Activated CD8-positive, alpha-beta memory T cell treated with anti-CD3 and anti-CD28 coated beads, Interleukin-2, amount 10 ng/mL, durations not matched to agents 7 days and 5 days (primary cell): ENCODE measurements around the gene CEP72. TPM values are rescaled to one million over a fixed set of nuclear protein-coding genes. Genes with fewer than 3 reads are reported as not detected.

Experiments
- ATAC-seq: fragments of 150-1000 bp; cut with Tn5 transposase; one replicate; pipeline ENCODE4 v1.10.0; 2021; ENCODE audit warnings: moderate library complexity
- CTCF ChIA-PET: fragments of 350-600 bp; sonication (Branson Sonifier 250); formaldehyde crosslinking; loops from one replicate; lab custom pipeline; 2021; ENCODE audit warnings: antibody characterized with exemption; lab: Charles Lee
- DNase-seq: peaks from one replicate; pipeline ENCODE4 v3.0.0-alpha.2; 2020
- H3K27ac Mint-ChIP-seq: one replicate; pipeline ENCODE4 v1.8.0; 2021; ENCODE audit warnings: mild to moderate bottlenecking, mixed read lengths
- H3K27me3 Mint-ChIP-seq: one replicate; pipeline ENCODE4 v1.8.0; 2021; ENCODE audit warnings: mixed read lengths
- H3K36me3 Mint-ChIP-seq: one replicate; pipeline ENCODE4 v1.8.0; 2021; ENCODE audit warnings: mild to moderate bottlenecking, mixed read lengths
- H3K4me1 Mint-ChIP-seq: one replicate; pipeline ENCODE4 v1.8.0; 2021; ENCODE audit warnings: mixed read lengths
- H3K4me3 Mint-ChIP-seq: one replicate; pipeline ENCODE4 v1.8.0; 2021; ENCODE audit warnings: mild to moderate bottlenecking, moderate library complexity, mixed read lengths
- H3K9me3 Mint-ChIP-seq: one replicate; pipeline ENCODE4 v1.8.0; 2022; ENCODE audit warnings: low read depth, mixed read lengths
- total RNA-seq, 2 experiments: library from RNA; stranded (reverse); gene quantifications; one replicate each; pipeline ENCODE4 v1.2.3, GENCODE V29; 2021

The CEP72 gene
- total RNA-seq, 2 experiments from 2014 or later: 32.2 to 40.5 TPM

DNA sequence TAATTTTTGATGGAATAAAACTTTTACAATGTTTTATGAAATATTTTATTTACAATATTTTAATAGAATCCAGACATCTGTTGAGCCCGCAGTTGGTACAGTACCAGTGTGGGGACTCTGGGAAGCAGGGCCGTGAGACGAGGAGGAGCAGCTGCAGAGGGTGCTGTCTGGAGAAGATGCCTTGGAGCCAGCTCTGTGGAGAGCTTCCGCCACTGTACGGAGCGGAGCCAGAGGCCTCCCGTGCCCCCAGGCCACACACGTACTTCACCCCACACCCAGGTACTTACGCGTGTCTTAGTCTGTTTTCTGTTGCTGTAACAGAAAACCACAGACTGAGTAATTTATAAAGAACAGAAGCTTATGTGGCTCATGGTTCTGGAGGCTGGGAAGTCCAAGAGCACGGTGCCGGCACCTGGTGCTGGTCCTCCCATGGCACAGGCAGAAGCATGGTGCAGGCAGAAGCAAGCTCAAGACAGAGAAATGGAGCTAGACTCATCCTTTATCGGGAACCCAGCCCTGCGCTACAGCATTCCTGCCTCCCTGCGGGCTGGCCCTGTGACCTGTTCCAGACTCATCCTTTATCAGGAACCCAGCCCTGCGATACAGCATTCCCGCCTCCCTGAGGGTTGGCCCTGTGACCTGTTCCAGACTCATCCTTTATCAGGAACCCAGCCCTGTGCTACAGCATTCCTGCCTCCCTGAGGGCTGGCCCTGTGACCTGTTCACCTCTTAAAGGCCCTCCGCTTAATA lies 23.3 kb downstream of the CEP72 start:
- H3K27ac Mint-ChIP-seq: no peak overlapping the region
- DNase-seq: peak; percentile 32
- peaks cover 31% of the 10 kb centered on the region for H3K36me3 Mint-ChIP-seq
- H3K9me3 Mint-ChIP-seq: no peaks in the 10 kb centered on the region
- H3K4me1 Mint-ChIP-seq: no peaks in the 10 kb centered on the region
- CTCF ChIA-PET: no interaction called here
- H3K4me3 Mint-ChIP-seq: no peak overlapping the region
- no peak for ATAC-seq
- no peaks in the 10 kb centered on the region for H3K27me3 Mint-ChIP-seq

DNA sequence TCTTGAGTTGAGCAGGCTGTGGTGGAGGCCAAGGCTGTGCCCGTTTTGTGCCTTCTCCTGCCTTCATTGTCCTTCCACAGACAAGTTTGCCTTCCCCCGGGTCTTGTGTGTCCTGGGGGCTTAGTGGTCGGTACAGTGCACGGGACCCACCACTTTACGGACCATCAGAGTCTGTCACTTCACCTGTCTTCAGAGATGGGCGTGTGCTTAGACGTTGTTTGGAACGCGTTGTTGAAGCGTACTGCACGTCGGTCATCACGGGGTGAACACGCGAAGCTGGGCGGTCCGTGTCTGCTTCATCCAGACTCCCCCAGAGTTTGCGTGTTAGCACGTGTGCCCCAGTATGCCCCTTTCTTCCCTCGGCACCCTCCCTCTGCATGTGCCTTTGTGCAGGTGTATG lies 24.8 kb downstream of the CEP72 start:
- Mint-ChIP-seq H3K4me3 (no peak overlapping the region), H3K36me3 (peaks cover 31% of the 10 kb centered on the region), H3K4me1 (no peaks in the 10 kb centered on the region), H3K27me3 (no peaks in the 10 kb centered on the region), H3K27ac (no peak overlapping the region), H3K9me3 (no peaks in the 10 kb centered on the region)
- DNase-seq: peak; percentile 34
- no peak for ATAC-seq
- CTCF ChIA-PET: no interaction called here

DNA sequence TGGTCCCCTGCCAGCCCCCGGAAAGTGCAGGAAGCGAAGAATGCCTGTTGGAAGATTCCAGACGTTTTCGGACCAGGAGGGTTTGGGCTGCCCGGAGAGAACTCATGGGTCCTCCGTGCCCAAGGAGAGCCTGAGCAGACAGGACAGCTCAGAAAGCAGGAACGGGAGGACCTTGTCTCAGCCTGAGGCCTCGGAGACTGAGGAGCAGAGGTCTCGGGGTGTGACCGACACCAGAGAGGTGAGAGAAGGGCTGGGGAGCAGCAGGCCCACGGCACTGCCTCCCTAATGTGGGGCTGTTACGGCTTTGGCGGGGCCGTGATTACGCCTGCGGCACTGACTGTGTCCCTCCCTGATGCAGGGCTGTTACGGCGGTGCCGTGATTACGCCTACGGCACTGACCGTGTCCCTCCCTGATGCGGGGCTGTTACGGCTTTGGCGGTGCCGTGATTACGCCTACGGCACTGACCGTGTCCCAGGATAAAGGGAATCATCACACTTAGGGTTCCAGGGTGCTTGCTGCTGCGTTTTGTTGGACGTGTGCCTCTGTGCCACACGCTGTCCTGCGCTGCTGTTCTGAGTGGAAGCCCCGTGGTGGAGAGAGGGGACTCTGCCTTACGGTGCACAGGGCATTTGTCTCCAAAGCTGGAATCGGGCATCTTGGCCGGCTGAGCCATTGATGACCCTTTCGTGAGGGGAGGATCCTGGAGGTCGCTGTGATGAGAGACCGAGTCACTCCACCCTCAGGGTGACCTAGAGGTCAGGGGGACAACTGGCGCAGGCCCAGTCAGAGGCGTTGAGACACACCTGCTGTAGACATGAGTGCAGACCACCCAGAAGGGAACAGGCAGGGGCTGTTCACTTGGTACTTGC lies 25.7 kb downstream of the CEP72 start:
- peak; percentile 37 for DNase-seq
- no peak overlapping the region for H3K4me3 Mint-ChIP-seq
- no peaks in the 10 kb centered on the region for H3K27me3 Mint-ChIP-seq
- ATAC-seq: no peak
- CTCF ChIA-PET: no interaction called here
- no peak overlapping the region for H3K27ac Mint-ChIP-seq
- H3K4me1 Mint-ChIP-seq: no peaks in the 10 kb centered on the region
- H3K36me3 Mint-ChIP-seq: peaks cover 31% of the 10 kb centered on the region
- no peaks in the 10 kb centered on the region for H3K9me3 Mint-ChIP-seq

DNA sequence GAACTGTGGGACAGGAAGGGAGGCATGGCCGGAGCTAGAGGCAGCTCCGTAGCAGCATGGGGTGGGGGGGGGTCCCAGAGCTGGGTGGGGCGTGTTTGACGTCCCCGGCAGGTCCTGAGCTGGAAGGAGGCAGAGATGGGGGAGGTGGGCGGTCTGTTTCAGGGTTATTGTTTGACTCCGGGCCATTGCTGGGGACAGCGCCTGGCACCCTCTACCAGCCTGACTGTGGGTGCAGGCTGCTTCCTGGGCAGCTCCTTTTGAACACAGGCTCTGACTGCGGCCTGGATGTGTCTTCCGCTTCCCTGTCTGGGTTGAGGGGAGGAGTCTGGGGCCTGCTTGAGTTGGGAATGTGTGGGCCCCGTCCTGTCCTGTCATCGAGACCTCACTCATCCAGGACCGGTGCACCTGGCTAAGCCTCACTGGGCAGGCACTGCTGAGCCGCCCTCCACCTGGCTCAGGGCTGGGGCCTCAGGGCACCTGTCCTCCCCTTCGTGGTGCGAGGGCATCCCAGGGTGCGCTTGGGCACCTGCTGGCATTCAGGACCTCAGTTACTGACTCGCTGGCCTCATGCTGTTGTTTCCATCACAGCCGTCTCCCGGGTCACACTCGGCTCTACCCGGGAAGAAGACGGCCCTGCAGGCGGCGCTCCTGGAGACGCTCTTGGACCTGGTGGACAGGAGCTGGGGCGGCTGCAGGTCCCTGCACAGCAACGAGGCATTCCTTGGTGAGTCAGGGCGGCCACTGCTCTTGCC lies 26.5 kb downstream of the CEP72 start:
- DNase-seq (peak; percentile 35), ATAC-seq (no peak)
- Mint-ChIP-seq H3K9me3 (no peaks in the 10 kb centered on the region), H3K27me3 (no peaks in the 10 kb centered on the region), H3K4me3 (no peak overlapping the region), H3K36me3 (peaks cover 29% of the 10 kb centered on the region), H3K4me1 (peaks cover 3% of the 10 kb centered on the region), H3K27ac (no peak overlapping the region)
- CTCF ChIA-PET: no interaction called here

DNA sequence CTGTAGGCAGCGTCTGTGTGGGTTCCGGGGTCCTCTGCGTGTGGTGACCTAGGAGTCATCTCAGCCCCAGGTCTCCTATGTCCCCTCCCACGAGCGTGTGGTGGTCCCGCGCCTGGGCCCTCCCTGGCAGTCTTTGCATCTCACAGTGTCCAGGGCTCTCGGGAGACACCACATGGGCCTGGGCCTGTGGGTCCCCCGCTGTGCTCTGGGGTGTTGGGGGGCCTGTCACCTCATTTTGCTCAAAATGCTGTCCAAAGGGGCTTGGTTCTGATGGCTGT lies 27.1 kb downstream of the CEP72 start:
- H3K9me3 Mint-ChIP-seq: no peaks in the 10 kb centered on the region
- no peaks in the 10 kb centered on the region for H3K27me3 Mint-ChIP-seq
- CTCF ChIA-PET: no interaction called here
- DNase-seq (no peak), ATAC-seq (no peak)
- H3K27ac Mint-ChIP-seq: no peak overlapping the region
- H3K4me1 Mint-ChIP-seq: peaks cover 5% of the 10 kb centered on the region
- peaks cover 29% of the 10 kb centered on the region for H3K36me3 Mint-ChIP-seq
- no peak overlapping the region for H3K4me3 Mint-ChIP-seq

DNA sequence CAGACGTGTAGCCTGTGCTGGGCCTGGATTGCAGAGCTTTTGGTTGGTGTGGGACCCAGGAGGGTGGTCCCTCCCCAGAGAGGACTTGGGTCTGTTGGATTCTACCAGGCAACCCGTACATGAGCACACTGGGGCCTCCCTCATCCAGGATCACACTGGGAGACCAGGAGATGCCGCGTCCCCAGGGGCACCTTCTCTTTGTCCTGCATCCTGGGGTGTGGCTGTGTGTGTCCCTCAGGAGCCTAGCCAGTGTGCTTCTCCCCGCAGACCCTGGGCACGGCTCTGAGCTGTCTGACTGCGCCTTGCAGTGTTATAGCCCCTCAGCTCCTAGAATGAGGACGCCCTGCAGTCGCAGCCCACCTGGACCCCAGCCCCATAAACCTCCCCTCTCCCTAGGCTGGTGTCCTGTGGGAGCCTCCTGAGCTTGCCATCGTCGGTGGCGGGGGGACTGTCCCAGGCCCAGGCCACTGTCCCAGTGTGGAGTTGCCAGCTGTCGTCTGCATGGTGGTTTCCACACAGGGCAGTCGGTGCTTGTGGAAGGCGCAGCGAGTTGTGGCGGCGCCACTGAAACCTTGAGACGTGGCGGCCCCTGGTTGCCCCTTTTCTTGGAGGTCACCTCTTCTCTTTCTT lies 27.6 kb downstream of the CEP72 start:
- H3K4me3 Mint-ChIP-seq: no peak overlapping the region
- H3K4me1 Mint-ChIP-seq: peaks cover 5% of the 10 kb centered on the region
- no peak overlapping the region for H3K27ac Mint-ChIP-seq
- ATAC-seq: no peak
- H3K9me3 Mint-ChIP-seq: no peaks in the 10 kb centered on the region
- peak; percentile 37 for DNase-seq
- H3K36me3 Mint-ChIP-seq: peaks cover 30% of the 10 kb centered on the region
- no peaks in the 10 kb centered on the region for H3K27me3 Mint-ChIP-seq
- CTCF ChIA-PET: no interaction called here

DNA sequence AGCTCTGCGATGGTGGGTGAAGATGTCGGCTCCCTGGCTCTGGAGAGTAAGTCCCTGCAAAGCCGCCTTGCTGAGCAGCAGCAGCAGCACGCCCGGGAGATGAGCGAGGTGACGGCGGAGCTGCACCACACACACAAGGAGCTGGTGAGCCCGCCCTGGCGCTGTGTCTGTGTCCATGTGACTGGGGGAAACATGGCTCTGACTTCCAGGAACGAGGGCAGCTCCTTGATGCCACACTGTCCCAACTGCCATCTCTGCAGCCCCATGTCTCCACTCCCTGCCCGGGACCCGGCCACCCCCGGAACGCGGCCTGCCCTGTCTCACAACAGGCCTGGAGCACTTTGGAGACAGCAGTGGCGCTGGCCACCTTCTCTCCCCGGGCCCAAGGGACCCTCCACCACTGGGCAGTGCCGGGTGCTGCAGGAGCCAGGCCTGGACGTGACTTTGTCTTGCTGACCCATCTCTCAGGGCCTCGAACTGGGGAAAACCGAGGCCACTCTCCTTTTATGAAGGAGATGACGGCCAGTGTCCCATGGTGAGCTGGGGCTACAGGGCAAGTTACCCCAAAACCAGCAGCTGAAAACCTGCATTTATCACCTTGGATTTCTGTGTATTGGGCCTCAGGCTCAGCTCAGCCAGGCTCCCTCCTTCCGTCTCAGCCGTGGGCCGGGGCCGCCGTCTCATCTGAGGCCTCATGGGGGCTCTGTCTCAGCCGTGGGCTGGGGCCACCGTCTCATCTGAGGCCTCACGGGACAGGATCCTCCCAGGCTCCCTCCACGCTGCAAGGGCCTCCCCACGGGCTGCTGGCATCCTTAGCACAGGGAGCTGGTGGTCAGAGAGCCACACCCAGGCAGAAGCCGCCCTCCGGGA lies 28.6 kb downstream of the CEP72 start:
- peak; percentile 27 for DNase-seq
- no peaks in the 10 kb centered on the region for H3K27me3 Mint-ChIP-seq

DNA sequence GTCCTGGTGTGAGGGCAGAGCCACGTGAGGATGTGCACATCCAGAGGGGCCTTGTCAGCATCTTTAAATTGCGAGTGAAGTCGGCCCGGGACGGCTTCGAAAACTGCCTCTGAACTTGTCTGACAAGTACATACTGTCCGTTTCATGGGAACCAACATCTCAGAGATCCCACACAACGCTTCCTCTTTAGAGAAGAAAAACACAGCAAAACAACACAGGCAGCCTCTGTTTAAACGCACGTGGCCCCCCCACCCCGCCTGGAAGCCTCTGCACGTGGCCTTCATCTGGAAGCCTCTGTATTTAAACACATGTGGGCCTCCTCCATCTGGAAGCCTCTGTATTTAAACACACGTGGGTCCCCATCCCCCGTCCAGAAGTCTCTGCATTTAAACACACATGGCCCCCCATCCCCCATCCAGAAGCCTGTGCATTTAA lies 29.2 kb downstream of the CEP72 start:
- H3K4me1 Mint-ChIP-seq: peaks cover 5% of the 10 kb centered on the region
- no peaks in the 10 kb centered on the region for H3K9me3 Mint-ChIP-seq
- DNase-seq (no peak), ATAC-seq (no peak)
- H3K27ac Mint-ChIP-seq: no peak overlapping the region
- no peaks in the 10 kb centered on the region for H3K27me3 Mint-ChIP-seq
- CTCF ChIA-PET: no interaction called here
- peaks cover 28% of the 10 kb centered on the region for H3K36me3 Mint-ChIP-seq
- H3K4me3 Mint-ChIP-seq: no peak overlapping the region

More for the DNA sequence above, 28.6 kb downstream of the CEP72 start:
- H3K36me3 Mint-ChIP-seq: peaks cover 28% of the 10 kb centered on the region
- no peaks in the 10 kb centered on the region for H3K9me3 Mint-ChIP-seq
- H3K4me3 Mint-ChIP-seq: no peak overlapping the region
- CTCF ChIA-PET: no interaction called here
- no peak for ATAC-seq
- no peak overlapping the region for H3K27ac Mint-ChIP-seq
- H3K4me1 Mint-ChIP-seq: peaks cover 5% of the 10 kb centered on the region

DNA sequence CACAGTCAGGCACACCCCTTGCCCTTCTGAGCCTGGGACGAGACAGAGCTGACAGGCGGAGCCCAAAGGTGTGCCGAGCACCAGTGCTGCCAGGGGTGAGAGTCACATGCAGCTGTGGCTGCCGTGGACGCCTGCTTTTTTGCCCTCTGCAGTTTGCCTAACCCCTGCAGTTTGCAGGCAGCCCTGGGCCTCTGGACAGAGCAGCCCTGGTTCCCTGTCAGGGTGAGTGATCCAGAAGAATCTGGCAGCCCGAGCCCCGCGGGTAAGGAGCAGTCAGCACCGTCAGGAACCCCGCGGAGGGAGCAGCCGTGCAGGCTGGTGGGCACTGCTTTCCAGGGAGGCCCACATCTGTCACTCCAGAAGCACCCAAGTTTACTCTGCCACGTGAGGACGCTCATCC lies 30.3 kb downstream of the CEP72 start:
- DNase-seq (no peak), ATAC-seq (no peak)
- Mint-ChIP-seq H3K4me1 (peaks cover 5% of the 10 kb centered on the region), H3K36me3 (peaks cover 25% of the 10 kb centered on the region), H3K27me3 (no peaks in the 10 kb centered on the region), H3K9me3 (no peaks in the 10 kb centered on the region), H3K4me3 (no peak overlapping the region), H3K27ac (no peak overlapping the region)
- CTCF ChIA-PET: no interaction called here

DNA sequence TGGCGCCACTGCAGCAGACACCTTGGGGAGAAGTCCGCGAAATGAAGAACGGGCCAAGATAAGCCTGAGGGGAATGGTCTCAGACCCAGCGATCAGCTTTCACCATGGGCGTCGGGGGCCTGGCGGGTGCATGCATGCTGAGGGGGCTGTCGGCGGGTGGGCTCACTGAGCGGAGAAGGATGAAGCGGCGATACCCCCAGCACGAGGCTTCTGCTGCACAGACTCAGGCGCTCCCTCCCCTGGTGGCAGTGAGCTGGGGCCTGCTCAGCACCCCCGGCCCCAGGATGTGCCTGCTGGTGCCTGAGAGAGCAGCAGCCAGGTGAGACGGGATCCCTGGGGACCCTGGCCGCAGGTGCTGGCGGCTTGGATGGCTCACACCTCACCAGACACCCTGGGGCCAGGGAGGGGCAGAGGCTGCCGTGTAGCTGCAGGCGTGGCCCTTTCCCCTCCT lies 31.2 kb downstream of the CEP72 start:
- Mint-ChIP-seq H3K4me3 (no peak overlapping the region), H3K27ac (no peak overlapping the region), H3K36me3 (peaks cover 24% of the 10 kb centered on the region), H3K4me1 (peaks cover 5% of the 10 kb centered on the region), H3K27me3 (no peaks in the 10 kb centered on the region), H3K9me3 (no peaks in the 10 kb centered on the region)
- no peak for DNase-seq
- no peak for ATAC-seq
- CTCF ChIA-PET: no interaction called here

DNA sequence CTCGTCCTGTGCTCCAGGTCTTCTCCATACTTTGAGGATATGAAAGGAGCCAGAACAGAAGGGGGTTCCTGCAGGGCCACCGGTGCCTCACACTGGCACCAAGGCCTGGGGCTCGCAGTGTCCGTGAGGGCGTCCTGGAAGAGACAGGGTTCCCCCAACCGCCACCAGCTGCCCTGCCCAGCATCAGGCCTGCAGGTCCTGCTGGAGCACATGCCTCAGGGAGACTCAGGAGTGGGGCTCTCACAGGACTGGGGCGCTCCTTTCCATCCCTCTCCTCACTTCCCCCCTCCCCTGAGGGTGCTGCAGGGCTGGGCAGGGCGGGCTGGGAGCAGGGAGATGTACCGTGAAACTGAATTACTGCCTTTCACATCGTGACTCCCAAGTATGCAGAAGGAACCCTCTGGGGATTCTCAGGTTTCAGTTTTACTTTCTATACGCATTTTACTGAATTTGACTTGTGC lies 31.7 kb downstream of the CEP72 start:
- no peak for DNase-seq
- no peaks in the 10 kb centered on the region for H3K27me3 Mint-ChIP-seq
- no peak for ATAC-seq
- H3K9me3 Mint-ChIP-seq: no peaks in the 10 kb centered on the region
- H3K4me3 Mint-ChIP-seq: no peak overlapping the region
- H3K4me1 Mint-ChIP-seq: peaks cover 5% of the 10 kb centered on the region
- CTCF ChIA-PET: no interaction called here
- no peak overlapping the region for H3K27ac Mint-ChIP-seq
- H3K36me3 Mint-ChIP-seq: peaks cover 24% of the 10 kb centered on the region

DNA sequence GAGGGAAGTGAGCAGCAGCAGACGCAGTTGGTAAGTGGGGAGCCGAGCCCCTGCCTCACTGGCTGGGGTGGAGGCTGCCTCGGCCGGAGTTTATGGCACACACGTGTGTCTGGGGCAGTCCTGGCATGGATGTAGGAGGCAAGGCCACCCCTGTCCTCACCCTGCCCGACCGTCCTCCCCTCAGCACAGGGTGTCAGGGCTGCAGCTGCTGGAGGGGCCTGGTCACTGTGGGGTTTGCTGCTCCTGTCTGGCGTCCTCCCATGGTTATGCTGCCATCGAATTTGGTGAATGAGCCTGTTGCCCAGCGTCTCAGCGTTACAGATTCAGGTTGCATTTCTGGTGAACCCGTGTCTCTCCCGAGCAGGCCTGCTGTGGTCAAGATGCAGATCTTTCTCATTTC lies 32.4 kb downstream of the CEP72 start:
- Mint-ChIP-seq H3K27ac (no peak overlapping the region), H3K4me3 (no peak overlapping the region), H3K27me3 (no peaks in the 10 kb centered on the region), H3K36me3 (peaks cover 24% of the 10 kb centered on the region), H3K9me3 (no peaks in the 10 kb centered on the region), H3K4me1 (peaks cover 5% of the 10 kb centered on the region)
- CTCF ChIA-PET: no interaction called here
- DNase-seq: no peak
- ATAC-seq: no peak
